ENCODE data around the gene RECQL5. TPM values are rescaled to one million over a fixed set of nuclear protein-coding genes. Genes with fewer than 3 reads are reported as not detected.
"Not testable (repeated sequence)": the region's sequence is repeated elsewhere in the genome, so short reads cannot be mapped to it uniquely, and the experiment has no call there.

The RECQL5 gene
- polyA plus RNA-seq, 1 donor from 2014 or later = 9.6 TPM

- TF ChIP-seq EP300 (conservative IDR thresholded peaks at IDR 0.05; ENCODE audit: poor library complexity, severe bottlenecking) = no peak
- Histone ChIP-seq H3K27ac (ENCODE audit: low read length) (no peak overlapping the region), H3K36me3 (ENCODE audit: insufficient read depth, low read length) (no peaks in the 10 kb centered on the region), H3K4me2 (ENCODE audit: low read length) (no peak overlapping the region), H3K9me2 (ENCODE audit: insufficient read depth, low read length) (no peaks in the 10 kb centered on the region), H3K79me2 (replicated peaks; ENCODE audit: insufficient read depth, low read length) (no peaks in the 10 kb centered on the region), H3K27me3 (ENCODE audit: insufficient read depth, low read depth, low read length) (no peaks in the 10 kb centered on the region), H3K9ac (ENCODE audit: low read length) (no peak overlapping the region), H2AFZ (ENCODE audit: low read depth, low read length) (no peak overlapping the region), H3F3A (ENCODE audit: insufficient read depth, low read length, poor library complexity, severe bottlenecking) (no peaks in the 10 kb centered on the region), H3K4me3 (ENCODE audit: low read length) (no peak overlapping the region), H4K20me1 (ENCODE audit: insufficient read depth) (no peaks in the 10 kb centered on the region), H3K9me3 (ENCODE audit: low read length) (no peaks in the 10 kb centered on the region)
Measured at GRCh38 chr17:75639327-75639726, 27.6 kb downstream of the RECQL5 start.

DNA sequence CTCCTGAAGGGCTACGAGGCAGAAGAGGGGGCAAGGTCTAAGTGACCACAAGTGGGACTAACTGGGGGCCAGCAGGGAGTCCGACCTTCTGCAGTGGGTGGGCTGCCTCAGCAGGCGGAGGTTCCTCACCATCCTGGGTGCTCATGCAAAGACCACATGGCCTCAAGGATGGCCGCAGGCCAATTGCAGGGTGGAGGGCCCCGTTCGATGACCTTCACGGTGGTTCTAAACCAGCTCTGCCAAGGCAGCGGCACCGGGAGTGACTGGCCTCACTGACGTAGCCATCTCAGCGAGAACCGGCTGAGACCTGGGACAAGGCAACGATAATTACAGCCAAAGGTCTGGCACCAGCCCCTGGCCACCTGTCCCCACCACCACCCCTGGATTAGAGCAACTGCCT, 28.1 kb downstream of the RECQL5 start:
- Histone ChIP-seq H3K36me3 (ENCODE audit: insufficient read depth, low read length) (no peaks in the 10 kb centered on the region), H3K27ac (ENCODE audit: low read length) (no peak overlapping the region), H3K9me3 (ENCODE audit: low read length) (no peaks in the 10 kb centered on the region), H3K4me2 (ENCODE audit: low read length) (no peak overlapping the region), H4K20me1 (ENCODE audit: insufficient read depth) (no peaks in the 10 kb centered on the region), H3K4me3 (ENCODE audit: low read length) (no peak overlapping the region), H3F3A (ENCODE audit: insufficient read depth, low read length, poor library complexity, severe bottlenecking) (no peaks in the 10 kb centered on the region), H2AFZ (ENCODE audit: low read depth, low read length) (no peak overlapping the region), H3K9me2 (ENCODE audit: insufficient read depth, low read length) (no peaks in the 10 kb centered on the region), H3K79me2 (replicated peaks; ENCODE audit: insufficient read depth, low read length) (no peaks in the 10 kb centered on the region), H3K9ac (ENCODE audit: low read length) (no peak overlapping the region), H3K27me3 (ENCODE audit: insufficient read depth, low read depth, low read length) (no peaks in the 10 kb centered on the region)
- TF ChIP-seq EZH2 (IDR thresholded peaks at IDR 0.05; ENCODE audit: borderline replicate concordance, insufficient read depth, low read length, poor library complexity, severe bottlenecking) (no peak), EP300 (conservative IDR thresholded peaks at IDR 0.05; ENCODE audit: poor library complexity, severe bottlenecking) (no peak), POLR2AphosphoS5 (IDR thresholded peaks at IDR 0.05) (no peak)
- TF ChIP-seq, protein P1, sequence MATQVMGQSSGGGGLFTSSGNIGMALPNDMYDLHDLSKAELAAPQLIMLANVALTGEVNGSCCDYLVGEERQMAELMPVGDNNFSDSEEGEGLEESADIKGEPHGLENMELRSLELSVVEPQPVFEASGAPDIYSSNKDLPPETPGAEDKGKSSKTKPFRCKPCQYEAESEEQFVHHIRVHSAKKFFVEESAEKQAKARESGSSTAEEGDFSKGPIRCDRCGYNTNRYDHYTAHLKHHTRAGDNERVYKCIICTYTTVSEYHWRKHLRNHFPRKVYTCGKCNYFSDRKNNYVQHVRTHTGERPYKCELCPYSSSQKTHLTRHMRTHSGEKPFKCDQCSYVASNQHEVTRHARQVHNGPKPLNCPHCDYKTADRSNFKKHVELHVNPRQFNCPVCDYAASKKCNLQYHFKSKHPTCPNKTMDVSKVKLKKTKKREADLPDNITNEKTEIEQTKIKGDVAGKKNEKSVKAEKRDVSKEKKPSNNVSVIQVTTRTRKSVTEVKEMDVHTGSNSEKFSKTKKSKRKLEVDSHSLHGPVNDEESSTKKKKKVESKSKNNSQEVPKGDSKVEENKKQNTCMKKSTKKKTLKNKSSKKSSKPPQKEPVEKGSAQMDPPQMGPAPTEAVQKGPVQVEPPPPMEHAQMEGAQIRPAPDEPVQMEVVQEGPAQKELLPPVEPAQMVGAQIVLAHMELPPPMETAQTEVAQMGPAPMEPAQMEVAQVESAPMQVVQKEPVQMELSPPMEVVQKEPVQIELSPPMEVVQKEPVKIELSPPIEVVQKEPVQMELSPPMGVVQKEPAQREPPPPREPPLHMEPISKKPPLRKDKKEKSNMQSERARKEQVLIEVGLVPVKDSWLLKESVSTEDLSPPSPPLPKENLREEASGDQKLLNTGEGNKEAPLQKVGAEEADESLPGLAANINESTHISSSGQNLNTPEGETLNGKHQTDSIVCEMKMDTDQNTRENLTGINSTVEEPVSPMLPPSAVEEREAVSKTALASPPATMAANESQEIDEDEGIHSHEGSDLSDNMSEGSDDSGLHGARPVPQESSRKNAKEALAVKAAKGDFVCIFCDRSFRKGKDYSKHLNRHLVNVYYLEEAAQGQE (IDR thresholded peaks at IDR 0.05; ENCODE audit: borderline replicate concordance) = no peak

DNA sequence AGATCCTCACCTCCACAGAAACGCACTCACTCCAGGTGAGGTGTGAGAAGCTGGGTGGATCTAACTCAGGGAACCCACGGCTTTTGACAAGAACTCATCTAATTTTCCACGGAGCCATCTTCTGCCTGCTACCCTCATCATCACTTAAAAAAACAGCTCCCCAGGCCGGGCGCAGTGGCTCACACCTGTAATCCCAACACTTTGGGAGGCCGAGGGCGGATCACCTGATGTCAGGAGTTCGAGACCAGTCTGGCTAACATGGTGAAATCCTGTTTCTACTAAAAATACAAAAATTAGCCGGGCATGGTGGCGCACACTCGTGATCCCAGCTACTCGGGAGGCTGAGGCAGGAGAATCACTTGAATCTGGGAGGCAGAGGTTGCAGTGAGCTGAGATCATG, 28.9 kb downstream of the RECQL5 start:
- H3K9me3 ChIP-seq (ENCODE audit: low read length) = not testable (repeated sequence)

DNA sequence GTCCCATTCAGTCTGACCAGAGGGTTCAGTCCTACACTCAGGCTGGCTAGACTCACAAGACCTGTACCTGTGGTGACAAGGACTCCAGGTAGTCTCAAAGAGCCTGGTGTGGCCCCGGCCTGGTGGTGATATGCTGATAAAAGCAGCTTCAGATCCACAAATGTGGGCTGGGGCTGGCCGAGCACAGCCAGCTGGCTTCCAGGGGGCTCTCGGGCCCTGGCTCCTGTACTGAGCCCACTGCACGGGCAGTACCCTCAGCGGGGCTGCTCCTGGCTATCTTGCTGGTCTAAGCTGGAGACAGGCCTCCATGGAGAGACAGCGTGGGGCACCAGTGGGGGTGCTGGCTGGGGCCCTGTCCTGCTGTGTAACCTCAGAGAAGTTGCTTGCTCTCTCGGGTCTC, 29.4 kb downstream of the RECQL5 start:
- Histone ChIP-seq H4K20me1 (ENCODE audit: insufficient read depth) (no peaks in the 10 kb centered on the region), H3K4me2 (ENCODE audit: low read length) (no peak overlapping the region)

More for the DNA sequence above, 28.9 kb downstream of the RECQL5 start:
- not testable (repeated sequence) for H2AFZ ChIP-seq (ENCODE audit: low read depth, low read length); H3K4me2 ChIP-seq (ENCODE audit: low read length); H3K27me3 ChIP-seq (ENCODE audit: insufficient read depth, low read depth, low read length); H4K20me1 ChIP-seq (ENCODE audit: insufficient read depth); H3K4me3 ChIP-seq (ENCODE audit: low read length); H3K27ac ChIP-seq (ENCODE audit: low read length); H3K9ac ChIP-seq (ENCODE audit: low read length); H3K36me3 ChIP-seq (ENCODE audit: insufficient read depth, low read length); H3K79me2 ChIP-seq (replicated peaks; ENCODE audit: insufficient read depth, low read length); H3K9me2 ChIP-seq (ENCODE audit: insufficient read depth, low read length); H3F3A ChIP-seq (ENCODE audit: insufficient read depth, low read length, poor library complexity, severe bottlenecking)

More for the DNA sequence above, 29.4 kb downstream of the RECQL5 start:
- Histone ChIP-seq H3K27ac (ENCODE audit: low read length) (no peak overlapping the region), H3K4me3 (ENCODE audit: low read length) (no peak overlapping the region), H3K9ac (ENCODE audit: low read length) (no peak overlapping the region), H3K36me3 (ENCODE audit: insufficient read depth, low read length) (no peaks in the 10 kb centered on the region), H3K9me2 (ENCODE audit: insufficient read depth, low read length) (no peaks in the 10 kb centered on the region), H3F3A (ENCODE audit: insufficient read depth, low read length, poor library complexity, severe bottlenecking) (no peaks in the 10 kb centered on the region), H3K9me3 (ENCODE audit: low read length) (no peaks in the 10 kb centered on the region), H3K27me3 (ENCODE audit: insufficient read depth, low read depth, low read length) (no peaks in the 10 kb centered on the region), H2AFZ (ENCODE audit: low read depth, low read length) (no peak overlapping the region), H3K79me2 (replicated peaks; ENCODE audit: insufficient read depth, low read length) (no peaks in the 10 kb centered on the region)
- no peak for TF ChIP-seq CTCF (IDR thresholded peaks at IDR 0.05; ENCODE audit: poor library complexity, severe bottlenecking)
- TF ChIP-seq POLR2AphosphoS5 (IDR thresholded peaks at IDR 0.05) = no peak
- TF ChIP-seq, protein P1 (IDR thresholded peaks at IDR 0.05; ENCODE audit: borderline replicate concordance) = no peak
- TF ChIP-seq EZH2 (IDR thresholded peaks at IDR 0.05; ENCODE audit: borderline replicate concordance, insufficient read depth, low read length, poor library complexity, severe bottlenecking) = no peak
- TF ChIP-seq TAF1 (IDR thresholded peaks at IDR 0.05; ENCODE audit: low read depth) = no peak
- TF ChIP-seq SMC3 (conservative IDR thresholded peaks at IDR 0.05; ENCODE audit: poor library complexity) = no peak
- no peak for TF ChIP-seq RAD21 (conservative IDR thresholded peaks at IDR 0.05)
- no peak for TF ChIP-seq EP300 (conservative IDR thresholded peaks at IDR 0.05; ENCODE audit: poor library complexity, severe bottlenecking)
- TF ChIP-seq MXI1 (conservative IDR thresholded peaks at IDR 0.05; ENCODE audit: poor library complexity, severe bottlenecking) = no peak

Measured in neural cell (in vitro differentiated cells).